ENCODE measurements around the gene SNRPD3. TPM values are rescaled to one million over a fixed set of nuclear protein-coding genes. Genes with fewer than 3 reads are reported as not detected.

The SNRPD3 gene
- total RNA-seq, 1 donor from 2014 or later, result 160 TPM

GRCh38 chr22:24553597-24554312 lies 2.0 kb upstream of the SNRPD3 start:
- no peak for DNase-seq (ENCODE audit: low read depth)
- no peaks in the 10 kb centered on the region for H3K27me3 ChIP-seq (ENCODE audit: control insufficient read depth, insufficient read depth, low read length)
- H3K36me3 ChIP-seq (ENCODE audit: control insufficient read depth, insufficient read depth, low read length), result no peaks in the 10 kb centered on the region
- H3K4me3 ChIP-seq (ENCODE audit: low read depth, low read length), result peak overlapping the region; percentile 83
- TF ChIP-seq, protein P1, sequence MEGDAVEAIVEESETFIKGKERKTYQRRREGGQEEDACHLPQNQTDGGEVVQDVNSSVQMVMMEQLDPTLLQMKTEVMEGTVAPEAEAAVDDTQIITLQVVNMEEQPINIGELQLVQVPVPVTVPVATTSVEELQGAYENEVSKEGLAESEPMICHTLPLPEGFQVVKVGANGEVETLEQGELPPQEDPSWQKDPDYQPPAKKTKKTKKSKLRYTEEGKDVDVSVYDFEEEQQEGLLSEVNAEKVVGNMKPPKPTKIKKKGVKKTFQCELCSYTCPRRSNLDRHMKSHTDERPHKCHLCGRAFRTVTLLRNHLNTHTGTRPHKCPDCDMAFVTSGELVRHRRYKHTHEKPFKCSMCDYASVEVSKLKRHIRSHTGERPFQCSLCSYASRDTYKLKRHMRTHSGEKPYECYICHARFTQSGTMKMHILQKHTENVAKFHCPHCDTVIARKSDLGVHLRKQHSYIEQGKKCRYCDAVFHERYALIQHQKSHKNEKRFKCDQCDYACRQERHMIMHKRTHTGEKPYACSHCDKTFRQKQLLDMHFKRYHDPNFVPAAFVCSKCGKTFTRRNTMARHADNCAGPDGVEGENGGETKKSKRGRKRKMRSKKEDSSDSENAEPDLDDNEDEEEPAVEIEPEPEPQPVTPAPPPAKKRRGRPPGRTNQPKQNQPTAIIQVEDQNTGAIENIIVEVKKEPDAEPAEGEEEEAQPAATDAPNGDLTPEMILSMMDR (IDR thresholded peaks at IDR 0.05; ENCODE audit: insufficient read depth, low read length, poor library complexity, severe bottlenecking), result no peak

DNA sequence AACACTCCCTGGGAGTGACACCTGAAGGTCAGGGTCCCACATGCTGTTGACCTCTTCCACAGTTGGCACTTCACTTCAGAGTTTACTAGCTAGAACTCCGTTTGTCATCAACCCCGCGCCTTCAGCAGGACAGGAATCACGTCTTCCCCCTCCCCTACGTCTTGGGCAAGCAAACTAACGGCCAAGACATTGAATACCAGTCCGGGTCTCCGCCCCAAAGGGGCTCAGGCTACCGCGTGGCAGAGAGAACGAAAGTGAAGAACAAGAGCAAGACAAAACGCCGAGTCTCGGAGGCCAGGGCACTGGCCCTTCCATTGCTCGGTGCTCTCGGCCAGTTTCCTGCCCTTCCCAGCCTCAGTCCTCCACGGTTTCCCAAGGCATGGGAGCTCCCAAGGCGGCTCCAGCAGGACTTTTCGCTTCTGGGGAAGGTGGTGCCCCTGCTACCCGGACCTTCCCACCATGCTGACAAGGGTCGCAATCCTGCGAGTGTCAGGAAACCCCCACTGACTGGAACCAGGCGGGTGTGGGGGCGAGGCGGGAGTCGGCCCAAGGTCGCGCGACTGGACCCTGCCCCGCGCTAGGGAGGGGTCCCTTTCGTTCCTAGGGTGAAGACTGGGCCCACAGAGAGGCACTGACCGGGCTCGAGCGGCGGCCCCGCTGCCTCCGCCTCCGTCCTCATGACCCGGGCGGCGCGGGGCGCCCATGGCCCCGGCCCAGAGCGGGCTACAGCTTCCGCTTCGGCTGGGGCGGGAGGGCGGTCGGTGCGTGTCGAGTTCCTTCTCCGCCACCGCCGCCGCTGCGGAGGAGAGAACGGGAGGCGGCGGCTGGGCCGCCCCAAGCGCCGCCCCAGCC lies 1.3 kb upstream of the SNRPD3 start, which contains the start of gene GUCD1:
TSS of gene GUCD1 (minus strand) at position 826 of the 852 bp plus-strand sequence. CDS start at position 679, 147 bp downstream.
- TF ChIP-seq, protein P1 (IDR thresholded peaks at IDR 0.05; ENCODE audit: insufficient read depth, low read length, poor library complexity, severe bottlenecking), result no peak
- no peak for DNase-seq (ENCODE audit: low read depth)

DNA sequence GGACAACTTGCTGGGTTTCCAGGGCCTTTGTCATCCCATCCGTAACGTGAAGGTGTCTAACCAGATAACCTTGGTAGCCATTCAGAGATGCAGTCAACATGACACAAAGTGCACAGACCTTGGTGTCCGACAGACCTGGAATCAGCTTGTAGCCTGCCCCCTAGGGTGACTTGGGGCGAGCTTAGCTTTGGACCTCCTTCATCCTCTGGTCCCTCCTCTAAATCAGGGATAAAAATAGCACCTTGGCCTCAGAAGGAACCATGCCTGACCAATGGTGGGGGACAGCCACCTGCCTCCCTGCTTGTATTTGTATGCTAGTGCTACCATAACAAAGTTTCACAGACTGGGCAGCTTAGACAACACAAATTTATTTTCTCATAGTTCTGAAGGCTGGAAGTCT lies 3.7 kb downstream of the SNRPD3 start:
- Histone ChIP-seq H3K4me3 (ENCODE audit: low read depth, low read length) (no peak overlapping the region), H3K27me3 (ENCODE audit: control insufficient read depth, insufficient read depth, low read length) (no peaks in the 10 kb centered on the region), H3K36me3 (ENCODE audit: control insufficient read depth, insufficient read depth, low read length) (no peaks in the 10 kb centered on the region)
- TF ChIP-seq, protein P1 (IDR thresholded peaks at IDR 0.05; ENCODE audit: insufficient read depth, low read length, poor library complexity, severe bottlenecking), result no peak
- no peak for DNase-seq (ENCODE audit: low read depth)

More for the DNA sequence above, 1.3 kb upstream of the SNRPD3 start, which contains the start of gene GUCD1:
- Histone ChIP-seq H3K27me3 (ENCODE audit: control insufficient read depth, insufficient read depth, low read length) (no peaks in the 10 kb centered on the region), H3K36me3 (ENCODE audit: control insufficient read depth, insufficient read depth, low read length) (no peaks in the 10 kb centered on the region), H3K4me3 (ENCODE audit: low read depth, low read length) (peak within 1 kb of the TSS; percentile 90)

DNA sequence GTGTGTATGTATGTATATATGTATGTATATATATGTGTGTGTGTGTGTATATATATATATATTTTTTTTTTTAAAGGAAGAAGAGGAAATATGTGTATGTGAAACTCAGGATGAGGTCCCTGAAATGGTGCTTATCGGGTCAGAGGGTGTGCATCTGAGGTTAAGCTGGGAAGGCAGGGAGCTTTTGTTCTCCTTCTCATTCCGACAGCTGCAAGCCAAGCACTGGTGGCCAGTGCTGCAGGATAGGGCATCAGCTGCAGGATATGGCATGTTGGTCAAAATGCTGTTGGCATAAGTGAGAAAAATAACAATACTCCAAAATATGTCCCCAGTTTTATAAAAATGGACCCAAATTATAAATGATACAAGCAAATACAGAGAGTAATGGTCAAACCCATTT lies 7.4 kb downstream of the SNRPD3 start:
- H3K27me3 ChIP-seq (ENCODE audit: control insufficient read depth, insufficient read depth, low read length), result no peaks in the 10 kb centered on the region
- TF ChIP-seq, protein P1 (IDR thresholded peaks at IDR 0.05; ENCODE audit: insufficient read depth, low read length, poor library complexity, severe bottlenecking), result no peak
- no peak for DNase-seq (ENCODE audit: low read depth)
- no peak overlapping the region for H3K4me3 ChIP-seq (ENCODE audit: low read depth, low read length)
- no peaks in the 10 kb centered on the region for H3K36me3 ChIP-seq (ENCODE audit: control insufficient read depth, insufficient read depth, low read length)

GRCh38 chr22:24564376-24565058 lies 8.7 kb downstream of the SNRPD3 start:
- no peak overlapping the region for H3K4me3 ChIP-seq (ENCODE audit: low read depth, low read length)
- TF ChIP-seq, protein P1 (IDR thresholded peaks at IDR 0.05; ENCODE audit: insufficient read depth, low read length, poor library complexity, severe bottlenecking), result no peak
- no peak for DNase-seq (ENCODE audit: low read depth)
- no peaks in the 10 kb centered on the region for H3K27me3 ChIP-seq (ENCODE audit: control insufficient read depth, insufficient read depth, low read length)
- no peaks in the 10 kb centered on the region for H3K36me3 ChIP-seq (ENCODE audit: control insufficient read depth, insufficient read depth, low read length)

All from kidney epithelial cell (primary cell).